ENCODE measurements around the gene SLC39A2. TPM values are rescaled to one million over a fixed set of nuclear protein-coding genes. Genes with fewer than 3 reads are reported as not detected.

SLC39A2 gene
- total and polyA plus RNA-seq, 2 donors from 2014 or later: not detected

DNA sequence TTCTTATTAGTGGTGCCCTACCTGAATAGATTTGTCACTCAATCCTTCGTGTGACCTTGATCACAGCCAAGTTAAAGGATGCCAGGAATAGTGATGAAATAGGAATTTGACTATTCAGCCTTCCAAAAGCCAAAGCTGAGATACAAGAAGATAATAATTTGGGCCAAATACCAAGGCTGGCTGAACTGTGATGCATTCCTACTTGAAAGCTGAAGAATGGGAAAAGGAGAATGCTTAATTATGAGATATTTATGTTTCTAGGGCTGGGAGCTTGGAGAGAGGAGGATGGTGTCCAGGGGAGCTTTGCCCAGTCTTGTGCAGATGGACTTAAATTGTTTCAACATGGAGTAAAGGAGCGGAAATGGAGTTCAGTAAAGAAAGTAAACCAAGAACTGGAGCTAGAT is 48.3 kb downstream of the SLC39A2 start:
- H3K27me3 ChIP-seq (ENCODE audit: control insufficient read depth, insufficient read depth, low read length): no peaks in the 10 kb centered on the region
- H3K27ac ChIP-seq (ENCODE audit: low read depth in 2 of 2, low read length in 2 of 2): no peak overlapping the region
- H3K4me1 ChIP-seq (ENCODE audit: control insufficient read depth in 2 of 3, insufficient read depth in 2 of 3, low read depth in 1 of 3, low read length in 3 of 3): peaks cover 0 to 22% (median 18%) of the 10 kb centered on the region in 3 donors
- TF ChIP-seq, protein P1, sequence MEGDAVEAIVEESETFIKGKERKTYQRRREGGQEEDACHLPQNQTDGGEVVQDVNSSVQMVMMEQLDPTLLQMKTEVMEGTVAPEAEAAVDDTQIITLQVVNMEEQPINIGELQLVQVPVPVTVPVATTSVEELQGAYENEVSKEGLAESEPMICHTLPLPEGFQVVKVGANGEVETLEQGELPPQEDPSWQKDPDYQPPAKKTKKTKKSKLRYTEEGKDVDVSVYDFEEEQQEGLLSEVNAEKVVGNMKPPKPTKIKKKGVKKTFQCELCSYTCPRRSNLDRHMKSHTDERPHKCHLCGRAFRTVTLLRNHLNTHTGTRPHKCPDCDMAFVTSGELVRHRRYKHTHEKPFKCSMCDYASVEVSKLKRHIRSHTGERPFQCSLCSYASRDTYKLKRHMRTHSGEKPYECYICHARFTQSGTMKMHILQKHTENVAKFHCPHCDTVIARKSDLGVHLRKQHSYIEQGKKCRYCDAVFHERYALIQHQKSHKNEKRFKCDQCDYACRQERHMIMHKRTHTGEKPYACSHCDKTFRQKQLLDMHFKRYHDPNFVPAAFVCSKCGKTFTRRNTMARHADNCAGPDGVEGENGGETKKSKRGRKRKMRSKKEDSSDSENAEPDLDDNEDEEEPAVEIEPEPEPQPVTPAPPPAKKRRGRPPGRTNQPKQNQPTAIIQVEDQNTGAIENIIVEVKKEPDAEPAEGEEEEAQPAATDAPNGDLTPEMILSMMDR (IDR thresholded peaks at IDR 0.05; ENCODE audit: borderline replicate concordance, extremely low read depth, insufficient read depth): no peak
- H3K9ac ChIP-seq (ENCODE audit: low read length in 3 of 3): no peak overlapping the region
- H3K4me3 ChIP-seq (ENCODE audit: low read length in 3 of 3): no peak overlapping the region
- intact Hi-C loops (cut with DNase I): no loop called here
- FAIRE-seq: no peak
- no peak for DNase-seq
- no peaks in the 10 kb centered on the region for H3K9me3 ChIP-seq (ENCODE audit: control insufficient read depth in 2 of 3, insufficient read depth in 1 of 3, low read length in 3 of 3)
- H3K36me3 ChIP-seq (ENCODE audit: control insufficient read depth in 2 of 3, insufficient read depth in 3 of 3, low read length in 3 of 3): no peaks in the 10 kb centered on the region

DNA sequence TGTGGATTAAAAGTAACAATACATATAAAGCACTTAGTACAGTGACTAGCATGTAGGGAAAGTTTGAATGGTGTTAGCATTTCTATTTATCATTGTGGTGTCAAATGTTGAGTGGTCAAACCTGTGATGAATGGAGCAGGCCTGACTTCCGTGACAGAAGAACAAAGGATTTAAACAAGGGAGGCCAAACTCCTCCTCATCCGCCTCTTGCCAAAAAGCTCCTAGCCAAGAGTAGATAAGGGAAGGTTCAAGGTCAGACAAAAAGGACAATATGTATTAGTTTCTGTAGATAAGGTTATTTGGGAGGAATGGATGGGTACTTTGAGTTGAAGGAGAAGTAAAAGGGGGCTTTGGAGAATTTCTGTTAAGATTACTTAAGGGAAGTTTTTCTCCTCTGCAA is 49.5 kb downstream of the SLC39A2 start:
- TF ChIP-seq, protein P1 (IDR thresholded peaks at IDR 0.05; ENCODE audit: borderline replicate concordance, extremely low read depth, insufficient read depth): no peak
- Histone ChIP-seq H3K9ac (ENCODE audit: low read length in 3 of 3) (no peak overlapping the region), H3K9me3 (ENCODE audit: control insufficient read depth in 2 of 3, insufficient read depth in 1 of 3, low read length in 3 of 3) (no peaks in the 10 kb centered on the region), H3K36me3 (ENCODE audit: control insufficient read depth in 2 of 3, insufficient read depth in 3 of 3, low read length in 3 of 3) (no peaks in the 10 kb centered on the region), H3K4me1 (ENCODE audit: control insufficient read depth in 2 of 3, insufficient read depth in 2 of 3, low read depth in 1 of 3, low read length in 3 of 3) (peaks cover 0 to 10% (median 9%) of the 10 kb centered on the region in 3 donors), H3K4me3 (ENCODE audit: low read length in 3 of 3) (no peak overlapping the region), H3K27ac (ENCODE audit: low read depth in 2 of 2, low read length in 2 of 2) (no peak overlapping the region), H3K27me3 (ENCODE audit: control insufficient read depth, insufficient read depth, low read length) (no peaks in the 10 kb centered on the region)
- DNase-seq (no peak), FAIRE-seq (no peak)
- intact Hi-C loops (cut with DNase I): no loop called here

DNA sequence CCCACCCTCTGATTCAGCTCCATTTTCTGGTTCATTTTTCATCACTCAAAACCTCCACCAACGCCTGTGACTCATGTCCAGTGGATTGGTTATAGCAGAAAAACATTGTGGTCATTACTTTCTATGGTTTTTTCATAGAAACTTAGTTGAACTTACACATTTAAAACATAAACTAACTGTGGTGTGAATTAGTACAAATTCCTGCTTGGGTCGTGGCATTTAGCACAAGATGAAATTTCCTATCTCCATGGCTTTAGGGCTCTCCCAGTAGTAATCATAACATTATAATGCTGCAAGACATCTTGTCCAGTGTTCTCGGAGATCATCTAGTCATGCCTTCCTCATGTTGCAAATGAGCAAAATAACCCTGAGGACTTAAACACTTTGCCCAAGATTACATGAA is 50.2 kb downstream of the SLC39A2 start:
- no peak overlapping the region for H3K27ac ChIP-seq (ENCODE audit: low read depth in 2 of 2, low read length in 2 of 2)
- FAIRE-seq (no peak), DNase-seq (no peak)
- no peaks in the 10 kb centered on the region for H3K9me3 ChIP-seq (ENCODE audit: control insufficient read depth in 2 of 3, insufficient read depth in 1 of 3, low read length in 3 of 3)
- H3K4me3 ChIP-seq (ENCODE audit: low read length in 3 of 3): no peak overlapping the region
- intact Hi-C loops (cut with DNase I): no loop called here
- H3K9ac ChIP-seq (ENCODE audit: low read length in 3 of 3): no peak overlapping the region
- H3K4me1 ChIP-seq (ENCODE audit: control insufficient read depth in 2 of 3, insufficient read depth in 2 of 3, low read depth in 1 of 3, low read length in 3 of 3): peaks cover 0 to 11% (median 3%) of the 10 kb centered on the region in 3 donors
- TF ChIP-seq, protein P1 (IDR thresholded peaks at IDR 0.05; ENCODE audit: borderline replicate concordance, extremely low read depth, insufficient read depth): no peak
- H3K27me3 ChIP-seq (ENCODE audit: control insufficient read depth, insufficient read depth, low read length): no peaks in the 10 kb centered on the region
- H3K36me3 ChIP-seq (ENCODE audit: control insufficient read depth in 2 of 3, insufficient read depth in 3 of 3, low read length in 3 of 3): no peaks in the 10 kb centered on the region

DNA sequence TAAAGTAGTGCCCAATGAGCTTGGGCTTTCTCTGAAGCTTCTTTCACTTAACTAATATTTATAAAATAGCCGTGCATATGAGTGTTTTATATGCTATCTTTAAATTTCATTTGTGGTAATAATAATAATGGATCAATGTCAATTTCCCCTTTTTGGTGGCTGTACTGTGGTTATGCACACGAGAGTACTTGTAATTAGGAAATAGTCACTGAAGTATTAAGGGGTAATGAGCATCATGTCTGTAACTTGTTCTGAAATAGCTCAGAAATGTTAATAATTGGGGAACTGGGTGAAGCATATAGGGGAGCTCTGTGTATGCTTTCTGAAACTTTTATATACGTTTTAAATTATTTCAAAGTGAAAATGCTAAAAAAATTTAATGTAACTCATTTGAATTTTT is 51.5 kb downstream of the SLC39A2 start:
- Histone ChIP-seq H3K27me3 (ENCODE audit: control insufficient read depth, insufficient read depth, low read length) (no peaks in the 10 kb centered on the region), H3K36me3 (ENCODE audit: control insufficient read depth in 2 of 3, insufficient read depth in 3 of 3, low read length in 3 of 3) (no peaks in the 10 kb centered on the region), H3K9me3 (ENCODE audit: control insufficient read depth in 2 of 3, insufficient read depth in 1 of 3, low read length in 3 of 3) (no peaks in the 10 kb centered on the region), H3K4me3 (ENCODE audit: low read length in 3 of 3) (no peak overlapping the region), H3K27ac (ENCODE audit: low read depth in 2 of 2, low read length in 2 of 2) (no peak overlapping the region), H3K4me1 (ENCODE audit: control insufficient read depth in 2 of 3, insufficient read depth in 2 of 3, low read depth in 1 of 3, low read length in 3 of 3) (peaks cover 0 to 17% (median 3%) of the 10 kb centered on the region in 3 donors), H3K9ac (ENCODE audit: low read length in 3 of 3) (no peak overlapping the region)
- intact Hi-C loops (cut with DNase I): no loop called here
- no peak for FAIRE-seq
- DNase-seq: no peak
- TF ChIP-seq, protein P1 (IDR thresholded peaks at IDR 0.05; ENCODE audit: borderline replicate concordance, extremely low read depth, insufficient read depth): no peak
